ENCODE measurements around the gene NAV3. TPM values are rescaled to one million over a fixed set of nuclear protein-coding genes. Genes with fewer than 3 reads are reported as not detected.

Gene NAV3
- polyA plus RNA-seq, 1 donor from 2014 or later, result 36.9 TPM

- Histone ChIP-seq H3K9ac (ENCODE audit: low read length) (no peak overlapping the region), H3K79me2 (replicated peaks; ENCODE audit: insufficient read depth, low read length) (no peaks in the 10 kb centered on the region), H3F3A (ENCODE audit: insufficient read depth, low read length, poor library complexity, severe bottlenecking) (no peaks in the 10 kb centered on the region), H3K27ac (ENCODE audit: low read length) (no peak overlapping the region), H2AFZ (ENCODE audit: low read depth, low read length) (no peak overlapping the region), H3K9me3 (ENCODE audit: low read length) (no peaks in the 10 kb centered on the region), H3K27me3 (ENCODE audit: insufficient read depth, low read depth, low read length) (no peaks in the 10 kb centered on the region), H3K36me3 (ENCODE audit: insufficient read depth, low read length) (no peaks in the 10 kb centered on the region), H4K20me1 (ENCODE audit: insufficient read depth) (no peaks in the 10 kb centered on the region), H3K4me3 (ENCODE audit: low read length) (no peak overlapping the region), H3K4me2 (ENCODE audit: low read length) (no peak overlapping the region), H3K9me2 (ENCODE audit: insufficient read depth, low read length) (no peaks in the 10 kb centered on the region)
- TF ChIP-seq RAD21 (conservative IDR thresholded peaks at IDR 0.05) (no peak), POLR2AphosphoS5 (IDR thresholded peaks at IDR 0.05) (no peak), SMC3 (conservative IDR thresholded peaks at IDR 0.05; ENCODE audit: poor library complexity) (no peak), CTCF (IDR thresholded peaks at IDR 0.05; ENCODE audit: poor library complexity, severe bottlenecking) (no peak), EP300 (conservative IDR thresholded peaks at IDR 0.05; ENCODE audit: poor library complexity, severe bottlenecking) (no peak), EZH2 (IDR thresholded peaks at IDR 0.05; ENCODE audit: borderline replicate concordance, insufficient read depth, low read length, poor library complexity, severe bottlenecking) (no peak), TAF1 (IDR thresholded peaks at IDR 0.05; ENCODE audit: low read depth) (no peak), MXI1 (conservative IDR thresholded peaks at IDR 0.05; ENCODE audit: poor library complexity, severe bottlenecking) (no peak)
- TF ChIP-seq, protein P1, sequence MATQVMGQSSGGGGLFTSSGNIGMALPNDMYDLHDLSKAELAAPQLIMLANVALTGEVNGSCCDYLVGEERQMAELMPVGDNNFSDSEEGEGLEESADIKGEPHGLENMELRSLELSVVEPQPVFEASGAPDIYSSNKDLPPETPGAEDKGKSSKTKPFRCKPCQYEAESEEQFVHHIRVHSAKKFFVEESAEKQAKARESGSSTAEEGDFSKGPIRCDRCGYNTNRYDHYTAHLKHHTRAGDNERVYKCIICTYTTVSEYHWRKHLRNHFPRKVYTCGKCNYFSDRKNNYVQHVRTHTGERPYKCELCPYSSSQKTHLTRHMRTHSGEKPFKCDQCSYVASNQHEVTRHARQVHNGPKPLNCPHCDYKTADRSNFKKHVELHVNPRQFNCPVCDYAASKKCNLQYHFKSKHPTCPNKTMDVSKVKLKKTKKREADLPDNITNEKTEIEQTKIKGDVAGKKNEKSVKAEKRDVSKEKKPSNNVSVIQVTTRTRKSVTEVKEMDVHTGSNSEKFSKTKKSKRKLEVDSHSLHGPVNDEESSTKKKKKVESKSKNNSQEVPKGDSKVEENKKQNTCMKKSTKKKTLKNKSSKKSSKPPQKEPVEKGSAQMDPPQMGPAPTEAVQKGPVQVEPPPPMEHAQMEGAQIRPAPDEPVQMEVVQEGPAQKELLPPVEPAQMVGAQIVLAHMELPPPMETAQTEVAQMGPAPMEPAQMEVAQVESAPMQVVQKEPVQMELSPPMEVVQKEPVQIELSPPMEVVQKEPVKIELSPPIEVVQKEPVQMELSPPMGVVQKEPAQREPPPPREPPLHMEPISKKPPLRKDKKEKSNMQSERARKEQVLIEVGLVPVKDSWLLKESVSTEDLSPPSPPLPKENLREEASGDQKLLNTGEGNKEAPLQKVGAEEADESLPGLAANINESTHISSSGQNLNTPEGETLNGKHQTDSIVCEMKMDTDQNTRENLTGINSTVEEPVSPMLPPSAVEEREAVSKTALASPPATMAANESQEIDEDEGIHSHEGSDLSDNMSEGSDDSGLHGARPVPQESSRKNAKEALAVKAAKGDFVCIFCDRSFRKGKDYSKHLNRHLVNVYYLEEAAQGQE (IDR thresholded peaks at IDR 0.05; ENCODE audit: borderline replicate concordance), result no peak
These were observed 173.8 kb downstream of the NAV3 start for GRCh38 chr12:78004249-78005093.

DNA sequence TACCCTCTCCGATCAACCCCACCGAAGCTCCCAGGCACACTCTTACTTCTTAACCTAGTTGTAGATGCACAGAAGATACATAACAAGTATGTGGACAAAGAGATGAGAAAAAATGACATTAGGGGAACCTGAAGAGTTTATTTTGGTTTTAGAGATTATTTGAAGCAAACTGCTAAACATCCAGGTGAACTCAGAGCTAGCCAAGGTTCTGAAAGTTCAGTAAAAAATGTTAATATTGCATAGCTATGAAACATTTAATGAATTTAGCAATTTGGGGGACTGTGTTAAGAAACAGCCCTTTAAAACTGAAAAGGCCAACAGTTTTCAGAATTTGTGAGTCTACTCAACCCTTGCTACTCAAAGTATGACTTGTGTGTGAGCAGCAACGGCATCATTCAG is 174.4 kb downstream of the NAV3 start:
- Histone ChIP-seq H3F3A (ENCODE audit: insufficient read depth, low read length, poor library complexity, severe bottlenecking) (no peaks in the 10 kb centered on the region), H3K27ac (ENCODE audit: low read length) (no peak overlapping the region), H3K4me2 (ENCODE audit: low read length) (no peak overlapping the region), H3K27me3 (ENCODE audit: insufficient read depth, low read depth, low read length) (no peaks in the 10 kb centered on the region), H3K9me2 (ENCODE audit: insufficient read depth, low read length) (no peaks in the 10 kb centered on the region), H3K9ac (ENCODE audit: low read length) (no peak overlapping the region), H3K4me3 (ENCODE audit: low read length) (no peak overlapping the region), H3K9me3 (ENCODE audit: low read length) (no peaks in the 10 kb centered on the region), H3K36me3 (ENCODE audit: insufficient read depth, low read length) (no peaks in the 10 kb centered on the region), H3K79me2 (replicated peaks; ENCODE audit: insufficient read depth, low read length) (no peaks in the 10 kb centered on the region), H4K20me1 (ENCODE audit: insufficient read depth) (no peaks in the 10 kb centered on the region), H2AFZ (ENCODE audit: low read depth, low read length) (no peak overlapping the region)
- TF ChIP-seq MXI1 (conservative IDR thresholded peaks at IDR 0.05; ENCODE audit: poor library complexity, severe bottlenecking) (no peak), RAD21 (conservative IDR thresholded peaks at IDR 0.05) (no peak), TAF1 (IDR thresholded peaks at IDR 0.05; ENCODE audit: low read depth) (no peak), EZH2 (IDR thresholded peaks at IDR 0.05; ENCODE audit: borderline replicate concordance, insufficient read depth, low read length, poor library complexity, severe bottlenecking) (no peak), CTCF (IDR thresholded peaks at IDR 0.05; ENCODE audit: poor library complexity, severe bottlenecking) (no peak), EP300 (conservative IDR thresholded peaks at IDR 0.05; ENCODE audit: poor library complexity, severe bottlenecking) (no peak), POLR2AphosphoS5 (IDR thresholded peaks at IDR 0.05) (no peak), SMC3 (conservative IDR thresholded peaks at IDR 0.05; ENCODE audit: poor library complexity) (no peak)
- TF ChIP-seq, protein P1 (IDR thresholded peaks at IDR 0.05; ENCODE audit: borderline replicate concordance), result no peak

Measured in neural cell (in vitro differentiated cells).